Mesenchymal stem cell (in vitro differentiated cells and primary cell): ENCODE data around the gene ZNF90.
"Not testable (repeated sequence)": the region's sequence is repeated elsewhere in the genome, so short reads cannot be mapped to it uniquely, and the experiment has no call there.

ENCODE experiments used
- DNase-seq: peaks from one replicate; pipeline ENCODE4 v3.0.0-alpha.2; 2013
- H2AFZ ChIP-seq: one replicate; pipeline ENCODE4 v1.6.1; 2013; ENCODE audit warnings: low read depth, mild to moderate bottlenecking, control low read depth, inconsistent platforms, low read length, moderate library complexity
- H2AK5ac ChIP-seq: 2 replicates; pipeline ENCODE4 v1.6.1; 2013; ENCODE audit warnings: low read length, moderate library complexity, mild to moderate bottlenecking, inconsistent platforms; ENCODE audit not compliant: severe bottlenecking
- H2BK120ac ChIP-seq: one replicate; pipeline ENCODE4 v1.6.1; 2013; ENCODE audit warnings: low read depth, mild to moderate bottlenecking, inconsistent platforms, low read length, moderate library complexity
- H2BK12ac ChIP-seq, 2 experiments: one replicate each; pipeline ENCODE4 v1.6.1; 2013; ENCODE audit warnings: inconsistent platforms in 2 of 2, low read length in 2 of 2, mild to moderate bottlenecking in 2 of 2, moderate library complexity in 2 of 2, control low read depth in 1 of 2
- H2BK15ac ChIP-seq: one replicate; pipeline ENCODE4 v1.6.1; 2013; ENCODE audit warnings: mild to moderate bottlenecking, low read depth, inconsistent platforms; ENCODE audit not compliant: poor library complexity, severe bottlenecking
- H2BK5ac ChIP-seq: 2 replicates; pipeline ENCODE4 v1.6.1; 2013; ENCODE audit warnings: low read depth, mild to moderate bottlenecking, low read length, control low read depth, inconsistent platforms; ENCODE audit not compliant: poor library complexity, severe bottlenecking
- H3K14ac ChIP-seq, 2 experiments: one replicate each; pipeline ENCODE4 v1.6.1; 2013; ENCODE audit warnings: inconsistent platforms in 2 of 2, low read length in 2 of 2, control low read depth in 1 of 2, mild to moderate bottlenecking in 1 of 2, moderate library complexity in 1 of 2
- H3K18ac ChIP-seq, 2 experiments: one replicate each; pipeline ENCODE4 v1.6.1; 2013; ENCODE audit warnings: inconsistent platforms in 2 of 2, low read length in 2 of 2, control low read depth in 1 of 2, low read depth in 1 of 2, mild to moderate bottlenecking in 1 of 2
- H3K23ac ChIP-seq, 2 experiments: one replicate each; pipeline ENCODE4 v1.6.1; 2013; ENCODE audit warnings: inconsistent platforms in 2 of 2, low read length in 2 of 2, mild to moderate bottlenecking in 2 of 2, moderate library complexity in 2 of 2, control low read depth in 1 of 2
- H3K27ac ChIP-seq: 2 replicates; pipeline ENCODE4 v1.5.1; 2013; ENCODE audit warnings: mild to moderate bottlenecking, moderate library complexity, low read length, control low read depth, inconsistent platforms; ENCODE audit not compliant: poor library complexity, severe bottlenecking
- H3K27me3 ChIP-seq, 2 experiments: 2 replicates each; pipeline versions ENCODE4 v1.6.1 to v1.7.0; 2013; ENCODE audit warnings: low read length in 2 of 2, mild to moderate bottlenecking in 2 of 2, moderate library complexity in 2 of 2, control low read depth in 1 of 2, inconsistent platforms in 1 of 2; ENCODE audit not compliant: control insufficient read depth in 1 of 2, insufficient read depth in 1 of 2
- H3K36me3 ChIP-seq, 2 experiments: 2 replicates each; pipeline versions ENCODE4 v1.6.1 to v1.7.0; 2013; ENCODE audit warnings: low read length in 2 of 2, control low read depth in 1 of 2, inconsistent platforms in 1 of 2, low read depth in 1 of 2, mild to moderate bottlenecking in 1 of 2; ENCODE audit not compliant: insufficient read depth in 2 of 2, control insufficient read depth in 1 of 2
- H3K4ac ChIP-seq, 2 experiments: one replicate each; pipeline ENCODE4 v1.6.1; 2013; ENCODE audit warnings: inconsistent platforms in 2 of 2, low read length in 2 of 2, mild to moderate bottlenecking in 2 of 2, moderate library complexity in 2 of 2, control low read depth in 1 of 2, low read depth in 1 of 2
- H3K4me1 ChIP-seq: 2 replicates; pipeline ENCODE4 v1.6.1; 2013; ENCODE audit warnings: low read depth, low read length, control low read depth; ENCODE audit not compliant: control insufficient read depth, insufficient read depth
- H3K4me2 ChIP-seq: 2 replicates; pipeline ENCODE4 v1.6.1; 2013; ENCODE audit warnings: low read length, mild to moderate bottlenecking, inconsistent platforms; ENCODE audit not compliant: poor library complexity, severe bottlenecking
- H3K4me3 ChIP-seq, 2 experiments: 2 replicates each; pipeline versions ENCODE4 v1.5.1 to v1.7.0; 2013; ENCODE audit warnings: low read length in 2 of 2, mild to moderate bottlenecking in 2 of 2, control low read depth in 1 of 2, low read depth in 1 of 2; ENCODE audit not compliant: insufficient read depth in 1 of 2
- H3K79me1 ChIP-seq: replicated peaks from 2 replicates; pipeline ENCODE4 v1.6.1; 2013; ENCODE audit warnings: mild to moderate bottlenecking, control low read depth, low read length, inconsistent platforms; ENCODE audit not compliant: poor library complexity, severe bottlenecking
- H3K9ac ChIP-seq: 2 replicates; pipeline ENCODE4 v1.7.0; 2013; ENCODE audit warnings: mild to moderate bottlenecking, low read length, moderate library complexity
- H3K9me3 ChIP-seq: 2 replicates; pipeline ENCODE4 v1.7.0; 2013; ENCODE audit warnings: mild to moderate bottlenecking, low read length; ENCODE audit not compliant: control insufficient read depth
- H4K8ac ChIP-seq: one replicate; pipeline ENCODE4 v1.6.1; 2013; ENCODE audit warnings: inconsistent platforms, mild to moderate bottlenecking, low read length, moderate library complexity
- H4K91ac ChIP-seq: one replicate; pipeline ENCODE4 v1.6.1; 2013; ENCODE audit warnings: mild to moderate bottlenecking, low read length, inconsistent platforms
- WGBS: methylation state at CpG from one replicate; pipeline ENCODE4 v1.1.7; 2013; ENCODE audit warnings: mixed read lengths; 5-methylcytosine and 5-hydroxymethylcytosine counted together

ZNF90 gene

GRCh38 chr19:20058738-20059137 lies 19.1 kb upstream of the ZNF90 start:
- H4K91ac ChIP-seq, H2AK5ac ChIP-seq, H3K9ac ChIP-seq, H3K4ac ChIP-seq, H3K79me1 ChIP-seq, H3K18ac ChIP-seq, H3K27ac ChIP-seq, H2BK12ac ChIP-seq, H2BK15ac ChIP-seq, H2BK120ac ChIP-seq, H2BK5ac ChIP-seq, H3K4me3 ChIP-seq, DNase-seq, H3K36me3 ChIP-seq, H3K4me2 ChIP-seq, H3K14ac ChIP-seq, H3K4me1 ChIP-seq, H2AFZ ChIP-seq, H4K8ac ChIP-seq, H3K27me3 ChIP-seq, H3K23ac ChIP-seq: not testable (repeated sequence)
- peaks cover 19% of the 10 kb centered on the region for H3K9me3 ChIP-seq

DNA sequence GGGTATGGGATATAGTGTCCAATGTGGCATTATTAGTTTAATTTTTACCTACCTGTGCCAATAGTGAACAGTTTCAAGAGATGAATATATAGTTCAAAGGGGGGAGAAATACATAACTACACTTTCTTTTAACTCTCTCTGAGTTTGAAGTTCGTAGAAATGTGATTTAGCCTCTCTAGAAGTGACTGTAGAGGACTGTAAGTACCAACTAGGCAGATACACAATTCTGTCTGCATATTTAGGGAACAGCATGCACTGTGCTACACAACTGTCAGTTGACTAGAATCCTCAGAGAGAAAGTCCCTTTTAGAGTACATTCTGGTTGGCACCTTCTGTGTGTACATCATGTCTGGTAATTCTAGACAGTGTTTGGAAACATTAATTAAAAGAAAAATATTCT lies 17.5 kb upstream of the ZNF90 start:
- DNase-seq, result no peak
- no peak overlapping the region for H3K14ac ChIP-seq
- no peak overlapping the region for H2BK120ac ChIP-seq
- no peak overlapping the region for H2BK5ac ChIP-seq
- H4K8ac ChIP-seq, result no peak overlapping the region
- H3K27me3 ChIP-seq, result no peaks in the 10 kb centered on the region
- H3K79me1 ChIP-seq, result no peaks in the 10 kb centered on the region
- no peak overlapping the region for H2AFZ ChIP-seq
- no peak overlapping the region for H2AK5ac ChIP-seq
- H4K91ac ChIP-seq, result no peak overlapping the region
- H3K36me3 ChIP-seq, result no peaks in the 10 kb centered on the region
- no peak overlapping the region for H2BK15ac ChIP-seq
- WGBS, result 57% methylated on average over 1 of the region's 1 CpG
- H3K27ac ChIP-seq, result no peak overlapping the region
- H3K18ac ChIP-seq, result no peak overlapping the region
- peaks cover 19% of the 10 kb centered on the region for H3K9me3 ChIP-seq
- H3K4me2 ChIP-seq, result no peak overlapping the region
- no peak overlapping the region for H3K9ac ChIP-seq
- no peak overlapping the region for H2BK12ac ChIP-seq
- H3K4ac ChIP-seq, result no peak overlapping the region
- H3K4me3 ChIP-seq, result no peak overlapping the region
- no peak overlapping the region for H3K23ac ChIP-seq
- H3K4me1 ChIP-seq, result no peaks in the 10 kb centered on the region

DNA sequence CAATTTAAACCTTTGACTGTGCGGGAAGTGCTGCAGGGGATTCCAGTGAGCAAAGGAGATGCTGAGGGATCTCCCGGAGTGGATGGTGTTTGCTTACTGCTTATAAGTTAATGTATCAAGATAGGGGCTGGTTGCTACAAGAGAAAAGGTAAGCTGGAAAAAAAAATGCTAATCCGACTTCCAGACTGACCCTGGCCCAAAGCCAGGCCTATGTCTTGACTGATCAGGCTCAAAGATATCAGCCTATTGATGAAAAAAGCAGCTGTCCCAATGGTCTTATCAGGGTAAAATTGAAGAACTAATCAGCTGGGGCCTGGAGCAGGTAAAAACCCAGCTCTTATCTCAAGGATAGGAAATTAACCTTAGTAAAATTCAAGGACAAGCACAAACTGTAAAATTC lies 10.9 kb upstream of the ZNF90 start:
- H3K23ac ChIP-seq, result no peak overlapping the region
- WGBS, result 47% methylated on average over 3 of the region's 3 CpGs
- H2BK120ac ChIP-seq, result no peak overlapping the region
- no peak overlapping the region for H2BK12ac ChIP-seq
- no peak overlapping the region for H3K4me3 ChIP-seq
- H4K91ac ChIP-seq, result no peak overlapping the region
- no peak for DNase-seq
- no peak overlapping the region for H3K27ac ChIP-seq
- no peak overlapping the region for H3K9ac ChIP-seq
- no peak overlapping the region for H3K4me2 ChIP-seq
- no peak overlapping the region for H2BK5ac ChIP-seq
- H4K8ac ChIP-seq, result no peak overlapping the region
- H3K79me1 ChIP-seq, result no peaks in the 10 kb centered on the region
- no peak overlapping the region for H2BK15ac ChIP-seq
- H3K27me3 ChIP-seq, result no peaks in the 10 kb centered on the region
- H2AK5ac ChIP-seq, result no peak overlapping the region
- peaks cover 40% of the 10 kb centered on the region for H3K9me3 ChIP-seq
- no peaks in the 10 kb centered on the region for H3K4me1 ChIP-seq
- H3K18ac ChIP-seq, result no peak overlapping the region
- no peak overlapping the region for H2AFZ ChIP-seq
- no peak overlapping the region for H3K14ac ChIP-seq
- H3K4ac ChIP-seq, result no peak overlapping the region
- H3K36me3 ChIP-seq, result no peaks in the 10 kb centered on the region

DNA sequence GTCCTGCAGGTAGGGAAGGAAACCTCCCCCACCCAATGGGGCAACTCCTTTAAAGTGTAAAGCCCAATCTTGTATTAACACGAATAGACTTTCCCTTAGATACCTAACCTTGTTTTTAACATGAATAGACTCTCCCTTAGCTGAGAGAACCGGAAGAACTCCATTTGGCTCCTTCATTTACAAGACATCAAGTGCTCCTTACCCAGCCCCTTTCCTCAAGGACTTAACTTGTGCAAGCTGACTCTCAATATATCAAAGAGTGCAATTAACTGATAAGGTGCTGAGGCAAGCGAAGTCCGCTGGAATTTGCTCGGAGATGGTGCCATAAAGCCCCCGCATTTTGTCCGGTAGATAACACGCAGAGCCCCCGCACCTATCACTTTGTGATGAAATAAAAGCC lies 9.9 kb upstream of the ZNF90 start:
- Histone ChIP-seq H3K4me1 (no peaks in the 10 kb centered on the region), H3K4me3 (no peak overlapping the region), H3K4me2 (no peak overlapping the region), H3K36me3 (no peaks in the 10 kb centered on the region), H2BK12ac (no peak overlapping the region), H3K9ac (no peak overlapping the region), H3K79me1 (no peaks in the 10 kb centered on the region), H2BK120ac (no peak overlapping the region), H4K91ac (no peak overlapping the region), H3K23ac (no peak overlapping the region), H2BK15ac (no peak overlapping the region), H4K8ac (no peak overlapping the region), H3K4ac (no peak overlapping the region), H3K9me3 (peaks cover 35% of the 10 kb centered on the region), H2AFZ (no peak overlapping the region), H2BK5ac (no peak overlapping the region), H3K27me3 (no peaks in the 10 kb centered on the region), H3K27ac (no peak overlapping the region), H2AK5ac (no peak overlapping the region), H3K14ac (no peak overlapping the region), H3K18ac (no peak overlapping the region)
- 3% methylated on average over 9 of the region's 9 CpGs for WGBS
- no peak for DNase-seq
